OCI-LY1 (cell line): ENCODE data around the gene DCK.

ENCODE experiments used
- H2AFZ ChIP-seq: fragments of 200-600 bp; sonication (generic), shearing (Covaris generic); 2 replicates; pipeline ENCODE4 v1.6.0; 2014; ENCODE audit warnings: antibody characterized with exemption, mild to moderate bottlenecking, low read length
- H3F3A ChIP-seq: fragments of 200-600 bp; sonication (generic), shearing (Covaris generic); 2 replicates; pipeline ENCODE4 v1.6.0; 2014; ENCODE audit warnings: mild to moderate bottlenecking, antibody characterized with exemption, low read length, moderate library complexity; ENCODE audit not compliant: insufficient read depth
- H3K27ac ChIP-seq: fragments of 200-600 bp; sonication (generic); 2 replicates; pipeline ENCODE4 v1.5.1; 2014; ENCODE audit warnings: low read length, mixed run types, mild to moderate bottlenecking, low read depth; ENCODE audit not compliant: poor library complexity, severe bottlenecking
- H3K27me3 ChIP-seq: fragments of 200-600 bp; sonication (generic); 2 replicates; pipeline ENCODE4 v1.6.0; 2014; ENCODE audit warnings: antibody characterized with exemption, mild to moderate bottlenecking, low read length, moderate library complexity; ENCODE audit not compliant: insufficient read depth
- H3K36me3 ChIP-seq: fragments of 200-600 bp; sonication (generic); 2 replicates; pipeline ENCODE4 v1.6.1; 2014; ENCODE audit warnings: mild to moderate bottlenecking, antibody characterized with exemption, low read length, moderate library complexity, mixed read lengths; ENCODE audit not compliant: insufficient read depth
- H3K4me1 ChIP-seq: fragments of 200-600 bp; sonication (generic); 2 replicates; pipeline ENCODE4 v1.5.1; 2014; ENCODE audit warnings: mild to moderate bottlenecking, low read length, moderate library complexity; ENCODE audit not compliant: insufficient read depth, severe bottlenecking
- H3K4me2 ChIP-seq: fragments of 200-600 bp; sonication (generic), shearing (Covaris generic); 2 replicates; pipeline ENCODE4 v1.6.1; 2014; ENCODE audit warnings: low read length
- H3K4me3 ChIP-seq: fragments of 200-600 bp; sonication (generic); 2 replicates; pipeline ENCODE4 v1.5.1; 2014; ENCODE audit warnings: low read length, low read depth, mild to moderate bottlenecking, mixed read lengths; ENCODE audit not compliant: poor library complexity, severe bottlenecking
- H3K79me2 ChIP-seq: fragments of 200-600 bp; shearing (Covaris generic); 2 replicates; pipeline ENCODE4 v1.6.1; 2016; ENCODE audit warnings: mixed run types, low read length, mixed read lengths; ENCODE audit not compliant: insufficient read depth
- H3K9ac ChIP-seq: fragments of 200-600 bp; sonication (generic), shearing (Covaris generic); 2 replicates; pipeline ENCODE4 v1.6.1; 2014; ENCODE audit warnings: mild to moderate bottlenecking, low read length, mixed read lengths
- H3K9me2 ChIP-seq: fragments of 200-600 bp; sonication (generic), shearing (Covaris generic); 2 replicates; pipeline ENCODE4 v1.6.1; 2014; ENCODE audit warnings: low read depth, mild to moderate bottlenecking, low read length, mixed read lengths
- H3K9me3 ChIP-seq: fragments of 200-600 bp; shearing (Covaris generic); 2 replicates; pipeline ENCODE4 v1.6.1; 2014; ENCODE audit warnings: low read length, mixed read lengths
- H4K20me1 ChIP-seq: fragments of 200-600 bp; sonication (generic), shearing (Covaris generic); 2 replicates; pipeline ENCODE4 v1.6.0; 2016; ENCODE audit warnings: mild to moderate bottlenecking, low read length; ENCODE audit not compliant: insufficient read depth
- EZH2 ChIP-seq: fragments of 200-600 bp; sonication (generic), shearing (Covaris generic); IDR thresholded peaks from 2 replicates; pipeline ENCODE4 v1.8.0; 2017; ENCODE audit warnings: borderline replicate concordance, mixed run types, mild to moderate bottlenecking, antibody characterized with exemption, low read length, moderate library complexity, mixed read lengths
- TF ChIP-seq, protein P1 (sequence below): fragments of 200-600 bp; sonication (generic), shearing (Covaris generic); IDR thresholded peaks from 2 replicates; pipeline ENCODE4 v1.5.1; 2017; ENCODE audit warnings: mild to moderate bottlenecking, antibody characterized with exemption, low read length, moderate library complexity, mixed read lengths

The DCK gene

DNA sequence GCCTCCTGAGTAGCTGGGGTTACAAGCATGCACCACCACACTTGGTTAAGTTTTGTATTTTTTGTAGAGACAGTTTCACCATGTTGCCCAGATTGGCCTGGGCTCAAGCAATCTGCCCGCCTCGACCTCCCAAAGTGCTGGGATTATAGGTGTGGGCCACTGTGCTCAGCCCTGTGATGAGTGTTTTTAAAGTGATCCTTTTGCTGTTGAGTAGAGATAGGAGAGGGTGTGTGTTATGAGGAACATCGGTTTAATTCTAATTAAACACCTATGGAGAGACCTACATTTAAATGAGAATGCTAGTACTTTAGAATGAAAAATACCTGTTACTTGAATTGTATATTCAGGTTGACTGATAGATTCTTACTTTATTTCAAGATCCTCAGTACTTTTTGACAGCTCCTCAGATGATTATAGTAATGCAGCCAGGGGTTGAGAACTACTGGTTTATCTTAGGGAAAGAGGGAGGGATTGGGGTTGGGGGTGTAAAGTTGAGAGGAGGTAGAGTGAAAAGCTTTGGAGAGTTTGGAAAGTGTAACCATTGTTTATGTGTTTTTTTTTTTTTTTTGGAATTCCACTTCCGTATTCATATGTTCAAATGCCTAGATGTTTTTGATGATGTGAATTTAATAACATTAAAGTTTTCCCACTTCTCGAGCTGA is 36.8 kb upstream of the DCK start:
- Histone ChIP-seq H3K9me3 (no peaks in the 10 kb centered on the region), H3K4me3 (no peak overlapping the region), H4K20me1 (no peaks in the 10 kb centered on the region), H3F3A (no peaks in the 10 kb centered on the region; the same call in 1 of the 2 replicates), H3K79me2 (peaks cover 10% of the 10 kb centered on the region; the same call in 1 of the 2 replicates), H3K4me1 (no peaks in the 10 kb centered on the region), H3K4me2 (no peak overlapping the region), H3K27ac (no peak overlapping the region), H3K36me3 (peaks cover 29% of the 10 kb centered on the region), H2AFZ (no peak overlapping the region), H3K9me2 (no peaks in the 10 kb centered on the region), H3K27me3 (no peaks in the 10 kb centered on the region), H3K9ac (no peak overlapping the region)
- no peak for TF ChIP-seq EZH2
- TF ChIP-seq, protein P1, sequence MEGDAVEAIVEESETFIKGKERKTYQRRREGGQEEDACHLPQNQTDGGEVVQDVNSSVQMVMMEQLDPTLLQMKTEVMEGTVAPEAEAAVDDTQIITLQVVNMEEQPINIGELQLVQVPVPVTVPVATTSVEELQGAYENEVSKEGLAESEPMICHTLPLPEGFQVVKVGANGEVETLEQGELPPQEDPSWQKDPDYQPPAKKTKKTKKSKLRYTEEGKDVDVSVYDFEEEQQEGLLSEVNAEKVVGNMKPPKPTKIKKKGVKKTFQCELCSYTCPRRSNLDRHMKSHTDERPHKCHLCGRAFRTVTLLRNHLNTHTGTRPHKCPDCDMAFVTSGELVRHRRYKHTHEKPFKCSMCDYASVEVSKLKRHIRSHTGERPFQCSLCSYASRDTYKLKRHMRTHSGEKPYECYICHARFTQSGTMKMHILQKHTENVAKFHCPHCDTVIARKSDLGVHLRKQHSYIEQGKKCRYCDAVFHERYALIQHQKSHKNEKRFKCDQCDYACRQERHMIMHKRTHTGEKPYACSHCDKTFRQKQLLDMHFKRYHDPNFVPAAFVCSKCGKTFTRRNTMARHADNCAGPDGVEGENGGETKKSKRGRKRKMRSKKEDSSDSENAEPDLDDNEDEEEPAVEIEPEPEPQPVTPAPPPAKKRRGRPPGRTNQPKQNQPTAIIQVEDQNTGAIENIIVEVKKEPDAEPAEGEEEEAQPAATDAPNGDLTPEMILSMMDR, result no peak

DNA sequence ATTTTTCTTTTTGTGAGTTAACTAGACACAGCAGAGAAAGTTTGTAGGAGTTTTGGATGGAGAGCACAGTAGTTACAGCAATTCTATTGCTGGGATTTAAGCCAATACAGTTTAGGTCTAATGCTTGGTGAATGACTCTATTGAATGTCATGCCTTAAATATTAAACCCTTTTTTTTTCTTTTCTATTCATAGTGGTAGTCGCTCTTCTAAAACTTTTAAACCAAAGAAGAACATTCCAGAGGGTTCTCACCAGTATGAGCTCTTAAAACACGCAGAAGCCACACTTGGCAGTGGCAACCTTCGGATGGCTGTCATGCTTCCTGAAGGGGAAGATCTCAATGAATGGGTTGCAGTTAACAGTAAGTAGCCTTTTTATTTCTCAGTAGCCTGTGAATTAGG is 34.8 kb upstream of the DCK start:
- TF ChIP-seq, protein P1, result no peak
- no peak for TF ChIP-seq EZH2
- H2AFZ ChIP-seq, result no peak overlapping the region
- H3K9me3 ChIP-seq, result no peaks in the 10 kb centered on the region
- H3F3A ChIP-seq, result no peaks in the 10 kb centered on the region; the same call in 1 of the 2 replicates
- H3K36me3 ChIP-seq, result peaks cover 34% of the 10 kb centered on the region
- no peaks in the 10 kb centered on the region for H3K4me1 ChIP-seq
- H3K4me2 ChIP-seq, result no peak overlapping the region
- peaks cover 5% of the 10 kb centered on the region; the same call in 1 of the 2 replicates for H3K79me2 ChIP-seq
- H3K9ac ChIP-seq, result no peak overlapping the region
- H3K4me3 ChIP-seq, result no peak overlapping the region
- H3K27ac ChIP-seq, result no peak overlapping the region
- H3K9me2 ChIP-seq, result no peaks in the 10 kb centered on the region
- no peaks in the 10 kb centered on the region for H3K27me3 ChIP-seq
- H4K20me1 ChIP-seq, result no peaks in the 10 kb centered on the region

DNA sequence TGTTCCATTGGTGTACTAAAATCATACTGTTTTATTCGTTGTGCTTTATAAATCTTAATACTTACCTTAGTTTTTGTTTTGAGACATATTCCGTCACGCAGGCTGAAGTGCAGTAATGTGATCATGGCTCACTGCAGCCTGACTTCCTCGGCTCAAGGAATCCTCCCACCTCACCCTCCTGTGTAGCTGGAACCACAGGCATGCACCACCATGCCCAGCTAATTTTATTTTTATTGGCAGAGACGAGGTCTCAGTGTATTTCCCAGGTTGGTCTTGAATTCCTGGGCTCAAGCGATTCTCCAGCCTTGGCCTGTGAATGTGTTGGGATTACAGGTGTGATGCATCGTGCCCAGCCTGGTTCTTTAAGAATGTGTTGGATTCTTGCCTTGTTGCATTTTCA is 24.4 kb upstream of the DCK start:
- Histone ChIP-seq H4K20me1 (no peaks in the 10 kb centered on the region), H3K4me1 (peaks cover 18% of the 10 kb centered on the region), H3K4me2 (no peak overlapping the region), H3F3A (no peaks in the 10 kb centered on the region), H3K9ac (no peak overlapping the region), H3K79me2 (no peaks in the 10 kb centered on the region), H2AFZ (no peak overlapping the region), H3K9me3 (no peaks in the 10 kb centered on the region), H3K36me3 (peaks cover 33% of the 10 kb centered on the region; the same call in 1 of the 2 replicates), H3K9me2 (no peaks in the 10 kb centered on the region), H3K27me3 (no peaks in the 10 kb centered on the region), H3K27ac (no peak overlapping the region), H3K4me3 (no peak overlapping the region)
- no peak for TF ChIP-seq EZH2
- TF ChIP-seq, protein P1, result no peak
